ENCODE results near the gene GPR158. TPM values are rescaled to one million over a fixed set of nuclear protein-coding genes. Genes with fewer than 3 reads are reported as not detected.

GPR158 gene
- polyA plus RNA-seq, 4 donors = 0.27 to 0.35 (median 0.29) TPM

DNA sequence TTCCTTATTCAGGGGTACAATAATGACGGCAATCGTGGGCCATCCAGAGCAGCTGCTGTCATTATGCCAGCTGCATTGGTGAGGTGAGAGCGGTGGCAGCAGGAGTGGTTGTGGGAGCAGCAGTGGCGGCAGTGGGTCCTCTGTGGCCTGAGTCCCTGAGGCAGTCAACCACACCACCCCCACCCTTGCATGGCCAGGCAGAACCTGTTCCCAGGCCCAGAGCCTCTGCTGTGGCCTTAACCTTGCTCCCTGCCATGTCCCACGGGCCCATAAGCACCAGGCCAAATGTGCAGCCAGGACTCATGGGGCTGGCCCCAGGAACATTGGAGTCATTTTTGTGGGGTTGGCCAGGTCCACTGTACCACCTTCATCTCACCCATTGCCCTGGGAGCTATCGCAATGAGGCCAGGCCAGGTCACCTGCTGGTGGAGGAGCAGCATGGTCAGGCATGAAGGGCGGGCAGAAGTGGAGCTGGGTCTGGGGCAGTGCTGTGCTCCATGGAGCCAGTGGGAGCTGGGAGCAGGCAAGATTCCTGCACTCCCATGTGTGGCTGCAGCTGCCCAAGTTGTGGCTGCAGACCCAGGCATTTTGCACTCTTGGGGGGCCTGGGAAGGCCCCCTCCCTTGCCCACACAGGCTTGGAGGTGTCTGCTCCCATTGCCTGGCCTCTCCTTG, 213.5 kb downstream of the GPR158 start:
- DNase-seq (ENCODE audit: low read depth in 4 of 4, low spot score in 2 of 4) = no peak

- no peak for DNase-seq (ENCODE audit: low read depth in 4 of 4, low spot score in 2 of 4)
Observed at GRCh38 chr10:25388862-25389206, 214.0 kb downstream of the GPR158 start.

GRCh38 chr10:25390733-25391132, 215.9 kb downstream of the GPR158 start:
- DNase-seq (ENCODE audit: low read depth in 4 of 4, low spot score in 2 of 4) = no peak

DNA sequence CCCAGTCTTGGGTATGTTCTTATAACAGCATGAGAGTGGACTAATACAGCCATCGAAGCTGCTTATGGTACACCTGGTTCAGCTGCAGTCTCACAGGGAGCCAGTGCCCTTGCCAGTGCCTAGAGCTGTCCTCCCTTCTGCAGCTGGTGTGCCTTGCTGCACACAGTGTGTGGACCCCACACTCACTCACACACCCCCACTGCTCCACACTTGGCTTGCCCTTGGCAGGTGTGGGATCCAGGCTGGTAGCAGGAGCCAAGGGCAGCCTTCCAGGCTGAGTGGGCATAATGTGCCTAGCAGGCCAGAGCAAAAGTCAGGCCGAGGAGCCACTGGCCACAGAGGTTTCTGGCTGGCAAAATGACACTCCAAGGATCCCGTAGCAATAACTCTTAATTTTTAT, 217.3 kb downstream of the GPR158 start:
- DNase-seq (ENCODE audit: low read depth in 4 of 4, low spot score in 2 of 4) = no peak

DNA sequence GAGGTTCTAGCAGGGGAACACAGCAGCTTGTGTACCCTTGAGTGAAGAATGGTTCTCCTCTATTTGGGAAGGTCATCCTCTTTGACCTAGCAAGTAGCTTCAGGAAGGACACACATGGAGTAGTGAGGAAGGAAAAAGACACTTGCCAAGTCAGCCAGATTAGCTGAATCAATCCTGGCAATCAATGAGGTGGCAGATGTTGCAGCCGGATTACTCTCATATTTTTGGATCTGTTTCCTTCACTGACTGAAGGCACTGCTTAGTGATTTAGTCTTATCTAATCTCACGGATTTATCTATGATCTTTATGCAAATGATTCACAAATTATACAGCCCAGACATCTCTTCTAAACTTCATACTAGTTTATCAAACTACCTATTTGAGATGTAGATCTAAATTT, 218.8 kb downstream of the GPR158 start:
- no peak for DNase-seq (ENCODE audit: low read depth in 4 of 4, low spot score in 2 of 4)

- no peak for DNase-seq (ENCODE audit: low read depth in 4 of 4, low spot score in 2 of 4)
Observed at GRCh38 chr10:25398680-25399079, 223.9 kb downstream of the GPR158 start.

DNA sequence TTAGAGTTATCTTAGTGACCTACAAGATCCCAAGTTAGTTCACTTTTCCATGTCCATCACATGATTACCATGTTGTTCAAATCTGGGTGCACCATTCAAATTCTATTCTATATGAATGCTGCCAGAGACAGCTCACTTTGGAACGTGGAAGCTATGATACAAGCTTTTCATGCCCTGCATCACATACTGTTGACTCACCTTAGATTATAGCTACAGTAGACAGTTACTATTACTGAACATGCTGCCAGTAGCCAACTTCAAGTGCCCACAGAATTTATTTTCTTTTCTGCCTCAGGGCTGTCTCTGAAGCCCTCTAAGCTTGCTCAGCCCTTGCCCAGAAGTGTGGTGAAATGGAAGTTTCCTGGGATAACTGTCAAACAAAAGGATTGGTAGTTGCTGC, 231.1 kb downstream of the GPR158 start:
- DNase-seq (ENCODE audit: low read depth in 4 of 4, low spot score in 2 of 4) = no peak

GRCh38 chr10:25417611-25418010, 242.8 kb downstream of the GPR158 start:
- no peak for DNase-seq (ENCODE audit: low read depth in 4 of 4, low spot score in 2 of 4)

GRCh38 chr10:25425776-25426175, 251.0 kb downstream of the GPR158 start:
- DNase-seq (ENCODE audit: low read depth in 4 of 4, low spot score in 2 of 4) = no peak

DNA sequence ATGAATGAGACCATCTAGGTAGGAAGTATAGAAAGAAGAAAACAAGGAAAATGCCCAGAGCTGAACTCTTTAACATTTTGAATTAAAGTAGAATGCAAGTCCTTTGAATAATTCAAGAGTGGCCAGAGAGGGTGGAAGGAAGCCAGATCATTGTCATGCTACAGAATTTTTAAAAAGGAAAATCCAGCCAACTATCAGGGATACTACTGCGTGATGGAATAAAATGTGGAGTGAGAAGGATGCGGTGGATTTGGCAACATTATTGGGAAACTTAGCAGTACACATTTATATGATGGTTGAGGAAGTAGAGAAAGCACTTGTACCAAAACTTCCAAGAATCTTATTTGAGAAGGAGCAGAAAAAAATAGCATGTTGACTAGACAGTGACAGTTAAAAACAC, 261.6 kb downstream of the GPR158 start:
- DNase-seq (ENCODE audit: low read depth in 4 of 4, low spot score in 2 of 4) = no peak

GRCh38 chr10:25441270-25441669, 266.5 kb downstream of the GPR158 start:
- DNase-seq (ENCODE audit: low read depth in 4 of 4, low spot score in 2 of 4) = no peak

- no peak for DNase-seq (ENCODE audit: low read depth in 4 of 4, low spot score in 2 of 4)
Observed at GRCh38 chr10:25444266-25444665, 269.5 kb downstream of the GPR158 start.

GRCh38 chr10:25451401-25451800, 276.6 kb downstream of the GPR158 start:
- no peak for DNase-seq (ENCODE audit: low read depth in 4 of 4, low spot score in 2 of 4)

- no peak for DNase-seq (ENCODE audit: low read depth in 4 of 4, low spot score in 2 of 4)
Observed at GRCh38 chr10:25453619-25454018, 278.8 kb downstream of the GPR158 start.

DNA sequence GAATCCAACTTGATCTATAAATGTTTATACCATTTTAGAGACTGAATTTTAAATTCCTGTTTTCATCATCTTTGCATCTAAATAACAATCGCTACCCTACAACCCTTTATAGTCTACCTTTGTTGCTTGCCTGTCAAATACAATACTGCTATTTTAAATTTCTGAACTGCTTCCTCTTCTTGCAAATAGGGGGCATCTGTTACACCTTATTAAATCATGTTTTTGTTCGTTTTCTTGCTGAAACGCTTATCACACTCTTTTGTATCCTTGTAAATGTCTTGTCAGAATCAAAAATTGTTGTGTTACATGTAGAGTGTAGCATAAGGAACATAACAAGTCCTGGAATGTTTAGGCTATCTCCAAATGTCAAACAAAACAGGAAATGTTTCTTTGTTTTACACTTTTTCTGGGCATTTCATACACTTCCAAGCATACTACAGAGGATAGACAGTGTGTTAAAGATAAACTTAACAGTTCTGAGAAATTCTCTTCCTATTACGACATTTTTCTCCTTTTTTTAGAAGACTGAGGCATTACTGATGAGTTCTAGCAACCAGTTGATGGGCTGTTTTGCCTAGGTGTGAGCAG, 281.3 kb downstream of the GPR158 start:
- DNase-seq (ENCODE audit: low read depth in 4 of 4, low spot score in 2 of 4) = no peak

- no peak for DNase-seq (ENCODE audit: low read depth in 4 of 4, low spot score in 2 of 4)
Observed at GRCh38 chr10:25457552-25457951, 282.8 kb downstream of the GPR158 start.

GRCh38 chr10:25465582-25466372, 291.0 kb downstream of the GPR158 start:
- no peak for DNase-seq (ENCODE audit: low read depth in 4 of 4, low spot score in 2 of 4)

DNA sequence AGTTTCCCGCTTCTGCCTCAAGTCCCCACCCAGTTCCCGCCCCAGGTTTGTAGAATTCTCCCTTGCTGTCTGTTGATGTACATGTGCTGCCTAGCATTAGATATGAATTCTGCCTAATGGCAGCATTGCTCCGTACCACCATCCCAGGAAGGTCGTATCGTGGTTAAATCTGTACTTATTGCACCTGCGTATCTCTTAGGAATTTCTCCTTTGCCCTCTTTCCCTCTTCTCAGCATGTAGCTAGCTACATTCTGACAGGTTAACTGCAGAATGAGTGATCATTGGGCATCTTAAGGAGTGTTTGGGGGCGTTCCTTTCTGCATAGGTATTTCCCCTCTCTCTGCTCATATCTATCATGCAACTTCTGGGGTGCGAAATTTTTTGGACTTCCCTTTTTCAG, 293.1 kb downstream of the GPR158 start:
- no peak for DNase-seq (ENCODE audit: low read depth in 4 of 4, low spot score in 2 of 4)

- DNase-seq (ENCODE audit: low read depth in 4 of 4, low spot score in 2 of 4) = no peak
Observed at GRCh38 chr10:25481467-25481866, 306.7 kb downstream of the GPR158 start.

DNA sequence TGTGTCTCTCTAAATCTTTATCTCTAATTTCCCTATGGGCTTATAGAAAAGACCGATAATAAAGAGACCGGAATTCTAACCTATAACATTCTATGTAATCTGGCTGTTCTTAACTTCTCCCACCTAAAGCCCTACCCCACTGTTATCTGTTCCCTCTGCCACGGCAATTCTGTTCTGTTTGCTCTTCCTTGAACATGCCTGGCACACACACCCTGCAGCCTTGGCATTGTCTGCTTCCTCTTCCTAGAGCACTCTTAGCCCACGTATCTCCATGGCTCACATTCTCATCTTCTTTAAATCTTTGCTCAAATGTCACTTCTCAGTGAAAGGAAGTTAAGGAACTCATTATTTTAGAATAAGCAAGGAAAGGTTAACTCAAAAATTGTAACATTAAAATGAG, 309.2 kb downstream of the GPR158 start:
- DNase-seq (ENCODE audit: low read depth in 4 of 4, low spot score in 2 of 4) = no peak

DNA sequence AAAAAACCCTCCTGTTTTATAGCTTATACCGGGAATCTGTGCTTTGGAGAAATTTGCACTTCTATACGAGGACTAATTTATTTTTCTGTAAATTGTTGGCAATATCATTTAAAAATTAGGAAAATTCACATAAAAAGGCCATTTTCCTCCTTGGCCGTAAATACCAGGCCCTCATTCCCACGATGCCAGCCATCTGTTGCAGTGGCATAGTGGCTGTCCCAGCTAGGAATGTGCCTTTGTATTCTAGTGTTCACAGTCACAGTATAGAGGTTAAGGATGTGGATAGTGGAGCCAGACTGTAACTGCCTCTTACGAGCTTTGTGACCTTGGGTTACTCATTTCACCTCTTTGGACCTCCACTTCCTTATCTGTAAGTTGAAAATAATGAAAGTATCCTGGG, 312.5 kb downstream of the GPR158 start:
- no peak for DNase-seq (ENCODE audit: low read depth in 4 of 4, low spot score in 2 of 4)

DNA sequence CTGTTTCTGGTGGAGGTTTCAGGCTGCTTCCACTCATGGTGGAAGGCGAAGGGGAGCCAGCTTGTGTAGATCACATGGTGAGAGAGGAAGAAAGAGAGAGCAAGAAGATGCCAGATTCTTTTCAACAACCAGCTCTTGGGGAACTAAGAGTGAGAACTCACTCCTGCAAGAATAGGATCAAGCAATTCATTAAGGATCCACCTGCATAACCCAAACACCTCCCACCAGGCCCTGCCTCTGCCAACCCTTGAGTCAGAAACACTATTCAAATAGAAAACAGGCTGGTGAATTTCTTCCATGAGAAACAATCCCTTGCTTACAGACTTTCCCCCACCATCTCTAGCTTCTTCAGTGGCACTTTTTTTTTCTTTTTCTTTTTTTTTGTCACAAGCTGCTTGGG, 317.2 kb downstream of the GPR158 start:
- no peak for DNase-seq (ENCODE audit: low read depth in 4 of 4, low spot score in 2 of 4)
